Ishikawa (cell line): ENCODE data around the gene TCF19.

Experiments
- CEBPB ChIP-seq: IDR thresholded peaks from 2 replicates; pipeline ENCODE4 v1.6.1; 2012
- CREB1 ChIP-seq: IDR thresholded peaks from 2 replicates; pipeline ENCODE4 v1.6.1; 2012; ENCODE audit warnings: low read depth
- EGR1 ChIP-seq: IDR thresholded peaks from 2 replicates; pipeline ENCODE4 v1.6.1; 2012
- EP300 ChIP-seq: IDR thresholded peaks from 2 replicates; pipeline ENCODE4 v1.6.1; 2012; ENCODE audit warnings: borderline replicate concordance
- FOXM1 ChIP-seq: IDR thresholded peaks from 2 replicates; pipeline ENCODE4 v1.6.1; 2012; ENCODE audit warnings: low read depth, borderline replicate concordance
- MAX ChIP-seq: IDR thresholded peaks from 2 replicates; pipeline ENCODE4 v1.6.1; 2012
- NFIC ChIP-seq: IDR thresholded peaks from 2 replicates; pipeline ENCODE4 v1.6.1; 2012
- RAD21 ChIP-seq: IDR thresholded peaks from 2 replicates; pipeline ENCODE4 v1.6.1; 2012; ENCODE audit warnings: low read depth
- REST ChIP-seq: IDR thresholded peaks from 2 replicates; pipeline ENCODE4 v1.6.1; 2012; ENCODE audit warnings: low read depth, mild to moderate bottlenecking
- TAF1 ChIP-seq: IDR thresholded peaks from 2 replicates; pipeline ENCODE4 v1.6.1; 2012; ENCODE audit warnings: low read depth, mild to moderate bottlenecking
- TCF12 ChIP-seq: IDR thresholded peaks from 2 replicates; pipeline ENCODE4 v1.6.1; 2012; ENCODE audit warnings: low read depth
- TEAD4 ChIP-seq: IDR thresholded peaks from 2 replicates; pipeline ENCODE4 v1.6.1; 2012
- USF1 ChIP-seq: IDR thresholded peaks from 2 replicates; pipeline ENCODE4 v1.6.1; 2012
- YY1 ChIP-seq: IDR thresholded peaks from 2 replicates; pipeline ENCODE4 v1.6.1; 2012; ENCODE audit warnings: low read depth
- ZBTB7A ChIP-seq: IDR thresholded peaks from 2 replicates; pipeline ENCODE4 v1.6.1; 2012; ENCODE audit warnings: low read depth

Gene TCF19

GRCh38 chr6:31157513-31158139, 763 bp upstream of the TCF19 start, which contains the start of gene CCHCR1:
TSS of gene CCHCR1 (minus strand) at chr6:31157802. CDS start at chr6:31157600, 202 bp downstream.
- TF ChIP-seq MAX: no peak

- TF ChIP-seq CREB1 (no peak), YY1 (no peak), TEAD4 (no peak), USF1 (no peak)
Measured at GRCh38 chr6:31158863-31159855, 770 bp downstream of the TCF19 start.

GRCh38 chr6:31161216-31162126, 3.1 kb downstream of the TCF19 start:
- no peak for TF ChIP-seq RAD21
- TF ChIP-seq EGR1: no peak
- TF ChIP-seq TEAD4: no peak
- TF ChIP-seq TAF1: no peak
- no peak for TF ChIP-seq MAX
- no peak for TF ChIP-seq USF1
- TF ChIP-seq CREB1: no peak
- no peak for TF ChIP-seq EP300
- TF ChIP-seq REST: no peak
- TF ChIP-seq ZBTB7A: no peak
- no peak for TF ChIP-seq NFIC
- no peak for TF ChIP-seq CEBPB
- TF ChIP-seq FOXM1: no peak
- TF ChIP-seq YY1: no peak
- TF ChIP-seq TCF12: no peak

- TF ChIP-seq YY1: no peak
Measured at GRCh38 chr6:31162463-31163165, 4.2 kb downstream of the TCF19 start.

- TF ChIP-seq EP300 (no peak), CREB1 (no peak), TCF12 (no peak), FOXM1 (no peak), REST (no peak), NFIC (no peak), USF1 (no peak)
Measured at GRCh38 chr6:31163922-31164321, 5.5 kb downstream of the TCF19 start.
